Measurements from ENCODE around the gene DDX31. TPM values are rescaled to one million over a fixed set of nuclear protein-coding genes. Genes with fewer than 3 reads are reported as not detected.

DDX31 gene
- total RNA-seq, 4 donors from 2014 or later = 33.4 to 44.1 (median 36.0) TPM

DNA sequence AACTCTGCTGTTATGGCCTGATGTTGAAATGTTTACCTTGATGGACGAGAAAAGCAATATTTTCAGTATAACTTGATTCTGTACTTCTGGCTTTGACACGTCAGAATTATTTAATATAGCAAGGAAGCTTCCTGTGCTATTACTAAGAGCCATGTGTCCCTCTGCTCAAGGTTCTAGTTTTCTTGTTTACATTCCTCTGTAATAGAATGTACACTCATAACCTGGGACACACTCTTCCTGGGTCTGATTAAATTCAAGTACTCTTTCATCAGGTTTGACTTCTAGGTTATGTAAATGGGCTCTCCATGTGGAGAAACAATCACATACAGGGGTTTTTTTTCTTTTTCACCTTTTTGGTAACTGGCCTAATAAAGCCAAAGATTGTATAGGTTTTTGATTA lies 33.6 kb upstream of the DDX31 start:
- H3K27me3 ChIP-seq = no peaks in the 10 kb centered on the region
- no peaks in the 10 kb centered on the region for H3K9me3 ChIP-seq
- no peak for DNase-seq
- no peak overlapping the region for H3K4me3 ChIP-seq (replicated peaks in 1 of 3)
- no peaks in the 10 kb centered on the region for H3K4me1 ChIP-seq
- TF ChIP-seq, protein P1, sequence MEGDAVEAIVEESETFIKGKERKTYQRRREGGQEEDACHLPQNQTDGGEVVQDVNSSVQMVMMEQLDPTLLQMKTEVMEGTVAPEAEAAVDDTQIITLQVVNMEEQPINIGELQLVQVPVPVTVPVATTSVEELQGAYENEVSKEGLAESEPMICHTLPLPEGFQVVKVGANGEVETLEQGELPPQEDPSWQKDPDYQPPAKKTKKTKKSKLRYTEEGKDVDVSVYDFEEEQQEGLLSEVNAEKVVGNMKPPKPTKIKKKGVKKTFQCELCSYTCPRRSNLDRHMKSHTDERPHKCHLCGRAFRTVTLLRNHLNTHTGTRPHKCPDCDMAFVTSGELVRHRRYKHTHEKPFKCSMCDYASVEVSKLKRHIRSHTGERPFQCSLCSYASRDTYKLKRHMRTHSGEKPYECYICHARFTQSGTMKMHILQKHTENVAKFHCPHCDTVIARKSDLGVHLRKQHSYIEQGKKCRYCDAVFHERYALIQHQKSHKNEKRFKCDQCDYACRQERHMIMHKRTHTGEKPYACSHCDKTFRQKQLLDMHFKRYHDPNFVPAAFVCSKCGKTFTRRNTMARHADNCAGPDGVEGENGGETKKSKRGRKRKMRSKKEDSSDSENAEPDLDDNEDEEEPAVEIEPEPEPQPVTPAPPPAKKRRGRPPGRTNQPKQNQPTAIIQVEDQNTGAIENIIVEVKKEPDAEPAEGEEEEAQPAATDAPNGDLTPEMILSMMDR (IDR thresholded peaks at IDR 0.05) = no peak
- no peak for TF ChIP-seq POLR2A (IDR thresholded peaks at IDR 0.05)
- H3K36me3 ChIP-seq = no peaks in the 10 kb centered on the region
- H3K27ac ChIP-seq = no peak overlapping the region
- intact Hi-C loops (cut with DNase I) = no loop called here
- WGBS, 2 donors = 62 to 72% methylated on average over 2 of the region's 2 CpGs

DNA sequence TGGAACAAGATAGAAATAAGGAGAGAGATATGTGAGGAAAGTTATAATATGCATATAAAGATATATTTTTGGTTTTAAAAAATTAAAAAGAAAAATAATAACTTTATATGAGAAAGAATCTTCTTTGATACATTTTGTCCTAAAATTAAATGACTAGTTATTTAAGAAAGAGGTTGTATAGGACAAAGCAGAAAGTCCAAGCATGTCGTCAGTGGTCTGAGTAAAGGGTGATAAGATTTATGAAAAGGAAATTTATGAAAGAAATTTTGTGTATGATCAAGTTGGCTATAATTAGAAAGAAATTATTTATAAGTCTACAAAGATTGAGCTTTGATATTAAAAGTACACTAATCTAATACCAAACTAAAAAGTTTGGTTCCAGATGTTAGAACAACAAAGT lies 32.5 kb upstream of the DDX31 start:
- H3K27ac ChIP-seq = no peak overlapping the region
- WGBS, 2 donors = 0 to 48% methylated on average over 1 of the region's 1 CpG
- intact Hi-C loops (cut with DNase I) = no loop called here
- no peaks in the 10 kb centered on the region for H3K9me3 ChIP-seq
- no peak overlapping the region for H3K4me3 ChIP-seq (replicated peaks in 1 of 3)
- no peaks in the 10 kb centered on the region for H3K36me3 ChIP-seq
- H3K4me1 ChIP-seq = no peaks in the 10 kb centered on the region
- no peaks in the 10 kb centered on the region for H3K27me3 ChIP-seq
- no peak for DNase-seq
- TF ChIP-seq, protein P1 (IDR thresholded peaks at IDR 0.05) = no peak
- TF ChIP-seq POLR2A (IDR thresholded peaks at IDR 0.05) = no peak

DNA sequence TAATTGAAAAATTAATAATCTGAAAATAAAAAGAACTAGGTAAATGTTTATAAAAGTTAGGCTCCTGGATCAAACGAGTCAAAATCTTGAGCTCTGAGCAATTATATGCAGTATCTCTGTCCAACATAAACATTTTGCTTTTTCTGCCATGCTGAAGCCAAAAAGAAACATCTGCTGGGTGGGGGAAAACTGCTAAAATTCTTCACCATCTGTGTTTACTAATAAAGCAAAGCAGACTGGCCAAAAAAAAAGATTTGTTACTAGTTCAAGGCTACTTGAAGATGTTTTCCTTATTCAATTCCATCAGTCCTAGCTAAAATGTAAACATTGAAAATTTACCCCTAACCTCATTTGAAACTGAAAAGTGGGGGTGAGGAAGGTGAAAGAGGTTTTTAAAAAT lies 30.2 kb upstream of the DDX31 start:
- no peaks in the 10 kb centered on the region for H3K36me3 ChIP-seq
- H3K4me1 ChIP-seq = no peaks in the 10 kb centered on the region
- no peak overlapping the region for H3K4me3 ChIP-seq (replicated peaks in 1 of 3)
- intact Hi-C loops (cut with DNase I) = no loop called here
- no peaks in the 10 kb centered on the region for H3K27me3 ChIP-seq
- TF ChIP-seq, protein P1 (IDR thresholded peaks at IDR 0.05) = no peak
- no peak for TF ChIP-seq POLR2A (IDR thresholded peaks at IDR 0.05)
- DNase-seq = no peak
- H3K27ac ChIP-seq = no peak overlapping the region
- H3K9me3 ChIP-seq = no peaks in the 10 kb centered on the region
- 48 to 50% methylated on average over 1 of the region's 1 CpG for WGBS, 2 donors

DNA sequence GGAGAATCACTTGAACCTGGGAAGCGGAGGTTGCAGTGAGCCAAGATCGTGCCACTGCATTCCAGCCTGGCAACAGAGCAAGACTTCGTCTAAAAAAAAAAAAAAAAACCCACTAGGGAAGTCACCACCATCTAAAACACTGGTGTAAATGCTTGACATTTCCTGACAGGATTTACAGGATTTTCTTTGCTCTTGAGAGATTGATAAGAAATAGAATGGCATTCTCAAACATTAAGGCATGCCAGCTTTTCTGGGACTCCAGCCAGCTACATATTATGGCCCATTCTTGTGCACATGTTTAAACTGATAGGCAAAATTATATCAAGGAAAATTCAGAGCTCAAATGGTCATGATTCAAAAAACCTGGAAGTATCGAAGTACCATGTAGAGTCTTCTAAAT lies 29.2 kb upstream of the DDX31 start:
- H3K27ac ChIP-seq = no peak overlapping the region
- H3K36me3 ChIP-seq = no peaks in the 10 kb centered on the region
- DNase-seq = no peak
- H3K4me1 ChIP-seq = no peaks in the 10 kb centered on the region
- 48 to 69% methylated on average over 4 of the region's 4 CpGs for WGBS, 2 donors
- H3K4me3 ChIP-seq (replicated peaks in 1 of 3) = no peak overlapping the region
- intact Hi-C loops (cut with DNase I) = no loop called here
- TF ChIP-seq, protein P1 (IDR thresholded peaks at IDR 0.05) = no peak
- no peak for TF ChIP-seq POLR2A (IDR thresholded peaks at IDR 0.05)
- H3K27me3 ChIP-seq = no peaks in the 10 kb centered on the region
- H3K9me3 ChIP-seq = no peaks in the 10 kb centered on the region

DNA sequence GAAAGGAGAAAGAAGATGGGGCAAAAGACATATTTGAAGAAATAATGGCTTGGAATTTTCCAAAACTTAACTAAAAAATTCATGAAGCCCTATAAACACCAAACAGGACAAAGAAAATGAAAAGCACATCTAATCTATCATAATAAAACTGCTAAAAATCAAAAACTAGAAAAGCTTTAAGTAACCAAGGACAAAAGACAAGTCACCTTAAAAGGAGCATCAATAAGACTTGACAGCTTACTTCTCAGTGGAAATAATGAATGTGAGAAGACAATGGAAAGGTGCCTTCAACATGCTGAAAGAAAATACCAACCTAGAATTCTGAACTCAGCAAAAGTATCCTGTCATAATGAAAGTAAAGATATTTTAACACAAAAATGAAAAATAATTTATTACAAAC lies 27.4 kb upstream of the DDX31 start:
- Histone ChIP-seq H3K4me1 (no peaks in the 10 kb centered on the region), H3K4me3 (replicated peaks in 1 of 3) (no peak overlapping the region), H3K9me3 (no peaks in the 10 kb centered on the region), H3K36me3 (peaks cover 0 to under 1% of the 10 kb centered on the region in 2 donors), H3K27me3 (no peaks in the 10 kb centered on the region), H3K27ac (no peak overlapping the region)
- intact Hi-C loops (cut with DNase I) = no loop called here
- no peak for TF ChIP-seq POLR2A (IDR thresholded peaks at IDR 0.05)
- TF ChIP-seq, protein P1 (IDR thresholded peaks at IDR 0.05) = no peak
- no peak for DNase-seq

Data from thyroid gland (tissue), 4 donors.